Measurements from ENCODE around the gene AATF.
A peak's percentile ranks its signal among the peaks of the same experiment; 100 is the strongest.

The AATF gene

GRCh38 chr17:36926226-36926625, 22.5 kb upstream of the AATF start:
- peak overlapping the region; percentile 8 for H3K27ac Mint-ChIP-seq

GRCh38 chr17:36926701-36927100, 22.1 kb upstream of the AATF start:
- Mint-ChIP-seq H3K9me3 (no peaks in the 10 kb centered on the region), H3K27me3 (peaks cover 48% of the 10 kb centered on the region), H3K27ac (no peak overlapping the region), H3K36me3 (no peaks in the 10 kb centered on the region), H3K4me1 (peaks cover 22% of the 10 kb centered on the region), H3K4me3 (no peak overlapping the region)

More at GRCh38 chr17:36926226-36926625, 22.5 kb upstream of the AATF start:
- no peak overlapping the region for H3K4me3 Mint-ChIP-seq
- no peaks in the 10 kb centered on the region for H3K36me3 Mint-ChIP-seq
- H3K4me1 Mint-ChIP-seq: peaks cover 23% of the 10 kb centered on the region
- H3K27me3 Mint-ChIP-seq: peaks cover 45% of the 10 kb centered on the region
- H3K9me3 Mint-ChIP-seq: no peaks in the 10 kb centered on the region

GRCh38 chr17:36928471-36929345, 20.0 kb upstream of the AATF start:
- H3K9me3 Mint-ChIP-seq: no peaks in the 10 kb centered on the region
- peak overlapping the region; percentile 3 for H3K4me3 Mint-ChIP-seq
- H3K4me1 Mint-ChIP-seq: peaks cover 37% of the 10 kb centered on the region
- H3K36me3 Mint-ChIP-seq: no peaks in the 10 kb centered on the region
- H3K27me3 Mint-ChIP-seq: peaks cover 63% of the 10 kb centered on the region
- no peak overlapping the region for H3K27ac Mint-ChIP-seq

- Mint-ChIP-seq H3K27me3 (peaks cover 69% of the 10 kb centered on the region), H3K9me3 (no peaks in the 10 kb centered on the region), H3K27ac (no peak overlapping the region), H3K36me3 (no peaks in the 10 kb centered on the region), H3K4me1 (peaks cover 44% of the 10 kb centered on the region), H3K4me3 (no peak overlapping the region)
These were observed 18.7 kb upstream of the AATF start for GRCh38 chr17:36929851-36930582.

- H3K4me3 Mint-ChIP-seq: no peak overlapping the region
- H3K4me1 Mint-ChIP-seq: peaks cover 49% of the 10 kb centered on the region
- H3K27ac Mint-ChIP-seq: no peak overlapping the region
- H3K27me3 Mint-ChIP-seq: peaks cover 74% of the 10 kb centered on the region
- no peaks in the 10 kb centered on the region for H3K36me3 Mint-ChIP-seq
- H3K9me3 Mint-ChIP-seq: no peaks in the 10 kb centered on the region
These were observed 18.2 kb upstream of the AATF start for GRCh38 chr17:36930583-36930900.

GRCh38 chr17:36931096-36931696, 17.6 kb upstream of the AATF start:
- Mint-ChIP-seq H3K27me3 (peaks cover 73% of the 10 kb centered on the region), H3K27ac (no peak overlapping the region), H3K4me3 (no peak overlapping the region), H3K4me1 (peaks cover 55% of the 10 kb centered on the region), H3K9me3 (no peaks in the 10 kb centered on the region), H3K36me3 (no peaks in the 10 kb centered on the region)

GRCh38 chr17:36931697-36932382, 16.9 kb upstream of the AATF start:
- Mint-ChIP-seq H3K27ac (peak overlapping the region; percentile 68), H3K4me3 (peak overlapping the region; percentile 81), H3K27me3 (peaks cover 69% of the 10 kb centered on the region), H3K36me3 (no peaks in the 10 kb centered on the region), H3K9me3 (no peaks in the 10 kb centered on the region), H3K4me1 (peaks cover 55% of the 10 kb centered on the region)

- Mint-ChIP-seq H3K9me3 (no peaks in the 10 kb centered on the region), H3K27me3 (peaks cover 68% of the 10 kb centered on the region), H3K4me1 (peaks cover 60% of the 10 kb centered on the region), H3K4me3 (peak overlapping the region; percentile 81), H3K36me3 (no peaks in the 10 kb centered on the region), H3K27ac (peak overlapping the region; percentile 68)
These were observed 16.4 kb upstream of the AATF start for GRCh38 chr17:36932383-36932693.

GRCh38 chr17:36932694-36933511, 15.9 kb upstream of the AATF start:
- no peaks in the 10 kb centered on the region for H3K36me3 Mint-ChIP-seq
- no peaks in the 10 kb centered on the region for H3K9me3 Mint-ChIP-seq
- H3K4me1 Mint-ChIP-seq: peaks cover 65% of the 10 kb centered on the region
- peak overlapping the region; percentile 20 for H3K4me3 Mint-ChIP-seq
- H3K27me3 Mint-ChIP-seq: peaks cover 67% of the 10 kb centered on the region
- peak overlapping the region; percentile 35 for H3K27ac Mint-ChIP-seq

- no peaks in the 10 kb centered on the region for H3K9me3 Mint-ChIP-seq
- H3K4me1 Mint-ChIP-seq: peaks cover 65% of the 10 kb centered on the region
- no peak overlapping the region for H3K27ac Mint-ChIP-seq
- H3K4me3 Mint-ChIP-seq: peak overlapping the region; percentile 24
- no peaks in the 10 kb centered on the region for H3K36me3 Mint-ChIP-seq
- H3K27me3 Mint-ChIP-seq: peaks cover 67% of the 10 kb centered on the region
These were observed 15.1 kb upstream of the AATF start for GRCh38 chr17:36933512-36934143.

GRCh38 chr17:36934144-36934691, 14.5 kb upstream of the AATF start:
- no peak overlapping the region for H3K27ac Mint-ChIP-seq
- no peaks in the 10 kb centered on the region for H3K36me3 Mint-ChIP-seq
- H3K9me3 Mint-ChIP-seq: no peaks in the 10 kb centered on the region
- H3K27me3 Mint-ChIP-seq: peaks cover 66% of the 10 kb centered on the region
- H3K4me3 Mint-ChIP-seq: peak overlapping the region; percentile 24
- peaks cover 65% of the 10 kb centered on the region for H3K4me1 Mint-ChIP-seq

- H3K27me3 Mint-ChIP-seq: peaks cover 64% of the 10 kb centered on the region
- no peaks in the 10 kb centered on the region for H3K9me3 Mint-ChIP-seq
- H3K36me3 Mint-ChIP-seq: no peaks in the 10 kb centered on the region
- no peak overlapping the region for H3K27ac Mint-ChIP-seq
- H3K4me3 Mint-ChIP-seq: peak overlapping the region; percentile 30
- H3K4me1 Mint-ChIP-seq: peaks cover 69% of the 10 kb centered on the region
These were observed 13.8 kb upstream of the AATF start for GRCh38 chr17:36934692-36935630.

- H3K4me1 Mint-ChIP-seq: peaks cover 77% of the 10 kb centered on the region
- peaks cover 61% of the 10 kb centered on the region for H3K27me3 Mint-ChIP-seq
- no peaks in the 10 kb centered on the region for H3K9me3 Mint-ChIP-seq
These were observed 12.9 kb upstream of the AATF start for GRCh38 chr17:36935671-36936454.

More at GRCh38 chr17:36935671-36936454, 12.9 kb upstream of the AATF start:
- Mint-ChIP-seq H3K27ac (no peak overlapping the region), H3K4me3 (peak overlapping the region; percentile 30), H3K36me3 (no peaks in the 10 kb centered on the region)

Data from activated naive CD4-positive, alpha-beta T cell treated with anti-CD3 and anti-CD28 coated beads, Interleukin-2, amount 50 U/mL, for 24 hours (primary cell).